Epithelial cell of prostate (primary cell): ENCODE measurements around the gene CYP27B1.

Experiments used
- DNase-seq: peaks from one replicate; pipeline ENCODE4 v3.0.0-alpha.2; 2011; ENCODE audit warnings: low read depth, low spot score
- H3K27ac ChIP-seq: fragments of 450-650 bp; 2 replicates; pipeline ENCODE4 v1.5.1; 2017; ENCODE audit warnings: mild to moderate bottlenecking

Gene CYP27B1

DNA sequence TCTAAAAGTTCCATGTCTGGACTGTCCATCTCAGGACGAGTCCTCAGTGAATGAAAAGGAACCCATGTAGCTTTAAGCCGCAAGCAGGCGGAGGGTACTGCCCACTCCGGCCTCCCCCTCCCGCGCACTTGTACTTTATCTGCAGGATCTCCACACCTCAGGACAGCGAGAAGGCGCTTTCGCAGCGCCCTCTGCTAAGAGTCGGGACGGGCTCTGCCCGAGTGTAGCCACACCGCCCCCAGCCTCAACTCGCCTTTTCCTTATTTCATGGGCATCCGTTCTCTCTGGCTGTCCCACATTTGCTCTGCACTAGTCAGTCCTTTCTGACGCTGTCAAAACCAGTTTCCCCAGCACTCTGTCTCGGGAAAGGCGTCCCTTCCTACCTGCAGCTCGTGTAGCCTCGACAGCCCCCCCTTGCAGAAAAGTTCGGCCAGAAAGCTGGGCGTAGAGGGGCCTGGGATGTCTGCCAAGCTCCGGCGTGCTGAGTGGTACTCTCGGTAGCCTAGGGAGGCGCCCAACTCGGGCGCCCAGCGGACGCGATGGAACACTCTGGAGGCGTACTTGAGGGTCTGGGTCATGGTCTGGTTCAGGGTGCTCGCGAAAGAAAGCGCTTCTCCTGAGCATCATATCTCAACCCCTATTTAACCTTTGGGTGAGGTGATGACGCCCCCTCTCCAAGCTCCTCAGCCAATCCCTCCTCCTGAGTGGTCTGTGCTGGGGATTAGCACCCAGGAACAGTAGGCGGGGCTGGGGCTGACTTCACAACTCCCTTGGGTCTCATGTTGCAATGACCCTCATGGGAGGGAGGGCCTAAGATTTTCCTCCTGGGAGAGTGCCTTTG, at the start of gene CYP27B1:
TSS of gene CYP27B1 (minus strand) at position 615 of the 841 bp plus-strand sequence. CDS start at position 578, 37 bp downstream.
- peak within 1 kb of the TSS; percentile 78 for H3K27ac ChIP-seq
- no peak for DNase-seq

- no peak overlapping the region for H3K27ac ChIP-seq
- no peak for DNase-seq
Measured at GRCh38 chr12:57816001-57816854, 49.4 kb upstream of the CYP27B1 start.

DNA sequence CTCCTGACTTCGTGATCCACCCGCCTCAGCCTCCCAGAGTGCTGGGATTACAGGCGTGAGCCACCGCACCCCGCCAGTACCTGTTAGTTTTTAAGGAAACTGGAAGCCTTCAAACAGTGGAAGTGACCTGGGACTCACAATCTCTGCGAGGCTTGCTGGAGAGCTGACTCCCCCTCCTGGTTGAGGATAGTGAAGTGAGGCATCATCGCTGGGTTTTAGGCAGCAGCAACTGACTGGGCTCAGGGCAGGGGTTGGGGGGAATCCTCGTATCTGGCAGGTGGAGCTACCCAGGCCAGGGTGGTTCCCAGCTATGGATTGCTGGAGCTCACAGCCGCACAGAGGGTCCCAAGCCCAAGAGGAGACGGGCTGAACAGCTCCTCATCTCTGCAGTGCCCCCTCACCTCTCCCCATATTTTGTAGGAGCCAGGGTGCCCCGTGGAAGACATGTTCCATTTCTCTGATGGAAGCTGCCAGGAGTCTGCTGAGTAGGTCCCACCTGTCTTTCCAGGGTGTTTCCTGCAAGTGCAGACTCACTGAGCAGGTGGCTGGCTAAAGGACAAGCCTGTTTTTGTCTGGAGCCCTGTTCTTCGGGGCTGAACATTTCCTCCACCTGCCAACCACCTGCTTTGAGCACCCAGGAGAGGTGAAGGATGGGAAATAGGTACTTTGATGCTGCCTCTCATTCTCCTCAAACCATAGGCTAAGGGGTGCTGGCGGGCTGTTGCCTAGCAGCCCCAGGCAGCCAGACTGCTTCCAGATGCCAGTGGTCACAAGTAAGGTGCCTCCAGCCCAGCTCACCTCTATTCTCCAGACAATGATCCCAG, 48.5 kb upstream of the CYP27B1 start:
- H3K27ac ChIP-seq = no peak overlapping the region
- DNase-seq = no peak

- DNase-seq = no peak
Measured at GRCh38 chr12:57813971-57814772, 47.3 kb upstream of the CYP27B1 start.

GRCh38 chr12:57813111-57813970, 46.5 kb upstream of the CYP27B1 start:
- DNase-seq = no peak
- no peak overlapping the region for H3K27ac ChIP-seq

More at GRCh38 chr12:57813971-57814772, 47.3 kb upstream of the CYP27B1 start:
- no peak overlapping the region for H3K27ac ChIP-seq

- H3K27ac ChIP-seq = no peak overlapping the region
- DNase-seq = no peak
Measured at GRCh38 chr12:57811028-57811755, 44.3 kb upstream of the CYP27B1 start.

DNA sequence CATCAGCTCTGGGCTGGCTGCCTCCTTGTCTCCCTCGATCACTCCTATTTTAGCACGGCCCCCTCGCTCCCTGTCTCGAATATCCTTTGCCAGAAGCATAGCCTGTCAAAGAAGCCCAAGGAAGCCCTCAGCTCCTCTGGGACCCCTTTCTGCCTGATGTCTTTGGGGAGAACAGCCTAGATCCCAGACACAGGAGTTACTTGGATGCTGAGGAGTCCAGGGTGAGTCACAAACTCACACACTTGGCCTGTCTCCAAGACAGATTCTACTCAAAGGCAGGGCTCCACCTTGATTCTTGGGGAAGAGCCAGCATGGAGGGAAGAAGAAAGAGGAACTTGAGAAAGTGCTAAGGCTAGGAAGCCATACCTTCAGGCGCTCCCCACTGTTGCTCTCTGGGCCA, 43.6 kb upstream of the CYP27B1 start:
- no peak overlapping the region for H3K27ac ChIP-seq
- peak; percentile 37 for DNase-seq

DNA sequence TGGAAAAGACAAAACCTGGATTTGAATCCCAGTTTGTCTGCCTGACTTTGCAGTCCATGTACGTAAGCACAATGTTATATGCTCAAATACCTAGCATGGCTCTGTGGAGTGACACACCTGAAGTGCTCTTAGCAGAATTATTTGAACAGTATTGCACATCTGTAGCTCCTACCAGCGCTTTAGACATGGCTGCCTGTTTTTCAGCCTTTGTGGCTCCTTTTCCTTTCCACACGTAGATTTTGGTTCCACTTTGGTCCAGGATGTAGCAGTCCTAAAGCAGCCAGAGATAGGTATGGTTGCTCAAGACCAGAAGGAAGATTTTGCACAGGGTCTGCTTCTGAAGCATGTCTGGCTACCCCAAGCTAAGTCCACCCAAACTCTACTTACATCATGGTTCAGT, 42.5 kb upstream of the CYP27B1 start:
- H3K27ac ChIP-seq = no peak overlapping the region
- no peak for DNase-seq

DNA sequence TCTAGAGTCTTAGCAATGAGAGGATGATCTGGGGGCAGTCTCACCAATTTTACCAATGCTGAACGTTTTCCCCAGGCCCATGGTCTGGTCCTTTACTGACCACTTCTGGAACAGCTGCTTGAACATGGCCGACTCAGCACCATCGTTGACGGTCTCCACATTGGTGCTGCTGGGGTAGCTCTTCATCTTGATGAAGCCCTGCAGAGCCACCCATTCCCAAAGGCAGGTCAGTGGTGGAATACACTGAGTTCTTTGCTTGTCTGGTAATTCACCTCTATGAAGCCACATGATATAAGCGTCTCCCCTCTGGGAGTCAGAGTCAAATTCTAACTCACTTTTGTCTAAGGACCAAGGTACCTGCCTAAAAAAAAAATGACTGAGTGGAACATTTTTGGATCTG, 41.5 kb upstream of the CYP27B1 start:
- DNase-seq = no peak
- H3K27ac ChIP-seq = no peak overlapping the region

GRCh38 chr12:57807285-57807684, 40.4 kb upstream of the CYP27B1 start:
- DNase-seq = no peak

DNA sequence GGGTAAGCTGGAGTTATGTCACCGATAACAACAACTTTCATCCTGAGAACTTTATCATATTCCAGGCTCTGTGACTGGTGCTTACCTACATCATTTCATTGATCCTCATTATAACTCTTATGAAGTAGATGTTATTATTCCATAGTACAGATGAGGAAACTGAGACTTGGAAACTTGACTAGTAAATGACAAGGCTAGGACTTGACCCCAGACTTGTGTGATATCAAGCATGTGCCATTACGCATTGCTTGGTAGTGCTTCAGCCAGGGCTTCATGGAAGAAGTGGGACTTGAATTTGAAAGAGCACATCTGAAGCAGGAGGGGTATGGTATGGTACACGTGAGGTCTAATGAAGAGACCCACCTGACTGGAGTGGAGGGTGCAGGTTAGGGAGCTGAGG, 39.8 kb upstream of the CYP27B1 start:
- no peak for DNase-seq
- no peak overlapping the region for H3K27ac ChIP-seq

More at GRCh38 chr12:57807285-57807684, 40.4 kb upstream of the CYP27B1 start:
- H3K27ac ChIP-seq = no peak overlapping the region

DNA sequence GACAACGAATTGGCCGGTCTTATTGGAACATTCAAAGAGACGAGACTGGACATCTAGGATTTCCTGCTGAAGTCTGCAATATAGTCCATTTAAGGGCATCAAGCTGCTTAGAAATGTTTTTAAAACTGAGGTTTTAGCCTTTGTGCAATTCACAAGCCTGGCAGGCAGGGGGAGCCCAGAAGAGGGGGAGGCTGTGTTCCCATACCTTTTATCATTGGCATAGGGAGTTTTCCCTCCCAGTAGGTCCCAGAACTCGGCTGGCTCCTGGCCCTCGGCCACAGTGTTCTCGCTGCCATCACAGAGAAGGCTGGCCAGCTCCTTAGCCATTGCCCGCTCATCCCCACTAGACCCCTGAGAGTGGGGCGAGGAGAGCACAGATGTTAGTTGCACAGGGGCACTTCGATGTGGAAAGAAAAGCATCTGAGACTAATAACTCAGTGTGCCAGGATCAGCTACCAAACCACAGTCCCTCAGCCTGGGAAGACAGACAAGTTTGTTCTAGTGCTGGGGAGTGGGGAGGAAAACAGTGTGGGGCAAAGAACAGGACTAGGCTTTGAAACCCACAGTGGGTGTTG, 36.5 kb upstream of the CYP27B1 start:
- DNase-seq = no peak

GRCh38 chr12:57802607-57803006, 35.7 kb upstream of the CYP27B1 start:
- H3K27ac ChIP-seq = no peak overlapping the region
- DNase-seq = no peak

More for the DNA sequence above, 36.5 kb upstream of the CYP27B1 start:
- no peak overlapping the region for H3K27ac ChIP-seq

DNA sequence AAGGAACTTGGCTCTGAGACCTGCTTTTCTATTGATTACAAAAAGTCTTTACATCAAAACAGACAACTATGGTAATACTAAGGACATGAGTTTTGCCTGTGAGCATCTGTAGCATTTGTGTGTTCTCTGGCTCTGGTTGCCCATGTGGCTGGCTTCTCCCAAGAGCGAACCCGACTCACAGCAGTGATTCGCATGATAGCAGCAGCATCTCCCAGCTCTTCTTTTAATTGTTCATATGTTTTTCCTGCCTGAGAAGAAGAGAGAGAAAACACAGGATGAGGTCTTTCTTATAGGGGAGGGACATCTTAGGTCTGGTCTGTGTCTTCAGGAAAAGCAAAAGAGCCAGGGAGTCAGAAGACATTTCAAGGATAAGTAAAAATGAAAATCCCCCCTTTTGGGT, 34.1 kb upstream of the CYP27B1 start:
- no peak for DNase-seq
- H3K27ac ChIP-seq = no peak overlapping the region

DNA sequence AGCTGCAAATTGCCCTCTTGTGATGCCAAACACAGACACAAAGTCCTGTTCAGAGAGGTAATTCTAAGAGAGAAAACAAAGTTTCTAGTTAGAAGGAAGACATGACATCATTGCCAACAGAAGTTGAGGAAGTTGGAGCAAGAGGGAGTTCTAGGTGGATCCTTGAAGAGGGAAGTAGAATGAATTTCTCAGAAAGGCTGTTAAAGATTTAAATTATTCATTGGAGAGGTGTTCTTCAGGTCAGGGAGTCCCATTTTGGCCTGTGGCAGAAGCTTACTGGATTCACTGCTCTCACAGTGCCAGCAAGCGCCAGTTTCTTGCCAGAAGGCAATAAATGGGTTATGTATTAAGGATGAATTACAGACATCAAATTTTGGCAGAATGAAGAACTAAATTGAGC, 31.1 kb upstream of the CYP27B1 start:
- DNase-seq = no peak
- H3K27ac ChIP-seq = no peak overlapping the region

- DNase-seq = no peak
- H3K27ac ChIP-seq = no peak overlapping the region
Measured at GRCh38 chr12:57796996-57797395, 30.1 kb upstream of the CYP27B1 start.

DNA sequence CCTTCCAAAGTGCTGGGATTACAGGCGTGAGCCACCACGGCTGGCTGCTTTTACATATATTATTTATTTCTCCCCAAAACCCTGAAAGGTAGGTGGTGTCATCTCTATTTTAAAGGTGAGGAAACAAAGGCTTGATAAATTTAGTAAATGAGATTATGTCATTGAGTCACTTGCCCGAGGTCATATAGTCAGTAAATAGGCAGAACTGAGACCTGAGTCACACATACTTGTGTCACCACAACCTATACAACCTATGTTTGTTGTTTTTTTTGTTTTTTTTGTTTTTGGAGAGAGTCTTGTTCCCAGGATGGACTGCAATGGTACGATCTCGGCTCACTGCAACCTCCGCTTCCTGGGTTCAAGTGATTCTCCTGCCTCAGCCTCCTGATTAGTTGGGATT, 28.5 kb upstream of the CYP27B1 start:
- peak overlapping the region; percentile 32 for H3K27ac ChIP-seq
- peak; percentile 69 for DNase-seq

DNA sequence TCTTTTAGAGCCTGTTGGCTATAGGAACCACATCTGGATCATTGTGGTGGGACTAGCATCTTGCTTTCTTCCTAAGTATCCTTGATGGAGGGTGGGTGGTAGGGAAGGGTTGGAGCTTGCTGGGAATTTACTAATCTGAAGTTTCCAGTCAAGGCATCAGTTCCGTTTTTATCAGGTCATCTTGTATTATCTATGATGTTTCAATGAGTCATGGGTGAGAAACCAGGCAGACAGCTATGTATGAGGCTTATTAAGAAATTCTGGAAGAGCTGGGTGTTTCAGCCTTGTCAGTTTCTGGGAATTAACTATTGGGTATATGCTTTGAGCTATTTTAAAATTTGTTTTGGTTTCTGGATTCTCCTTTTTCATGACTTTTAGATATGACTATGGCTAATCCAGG, 27.0 kb upstream of the CYP27B1 start:
- H3K27ac ChIP-seq = peak overlapping the region; percentile 53
- DNase-seq = peak; percentile 65
